NCI-H1694 treated with DMSO at 0.1 percent for 48 hours (cell line): ENCODE data around the gene PIK3C2B.

Source experiments
- DNase-seq: peaks from one replicate; lab custom pipeline; 2025; lab: John Stamatoyannopoulos, UW

PIK3C2B gene

GRCh38 chr1:204461331-204462228 lies 33.0 kb downstream of the PIK3C2B start:
- DNase-seq, result no peak

DNA sequence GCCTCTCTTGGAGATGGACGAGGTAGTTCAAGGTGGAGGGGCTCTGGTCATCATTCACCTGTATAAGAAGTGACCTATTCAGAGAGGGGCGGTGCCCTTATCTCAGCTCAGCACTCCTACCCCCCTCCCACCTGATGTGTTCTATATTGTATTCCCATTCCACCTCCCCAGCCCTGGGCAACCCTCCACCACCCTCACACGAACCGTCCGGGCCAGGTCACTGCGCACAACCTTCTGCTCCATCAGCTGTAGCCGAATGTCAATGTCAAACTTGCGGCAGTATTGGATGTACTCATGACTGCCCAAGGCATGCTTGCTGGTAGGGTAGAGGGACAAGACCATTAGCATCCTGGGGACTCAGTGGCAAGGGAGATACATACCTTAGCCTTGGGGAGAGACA lies 34.3 kb downstream of the PIK3C2B start:
- no peak for DNase-seq

- no peak for DNase-seq
Measured at GRCh38 chr1:204459706-204460105, 34.9 kb downstream of the PIK3C2B start.

DNA sequence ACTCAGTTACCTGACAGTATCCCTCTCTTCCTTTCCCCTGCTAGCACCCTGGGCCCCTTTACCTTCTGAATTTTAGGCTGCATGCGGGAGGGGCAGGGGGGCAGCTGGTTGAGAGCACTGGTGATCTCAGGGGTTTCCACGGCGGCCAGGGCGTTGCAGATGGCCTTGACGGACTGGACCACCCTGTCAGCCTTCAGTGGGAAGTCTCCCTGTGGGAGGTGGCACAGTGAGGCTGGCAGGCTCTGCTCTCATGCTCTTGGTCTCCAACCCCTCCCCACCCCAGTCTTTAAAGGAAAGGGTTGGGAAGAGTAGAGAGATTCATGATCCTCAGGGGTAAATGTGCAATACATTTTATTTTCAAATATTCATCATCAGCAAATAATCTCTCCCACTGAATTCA lies 36.9 kb downstream of the PIK3C2B start:
- DNase-seq, result no peak

GRCh38 chr1:204456826-204457442 lies 37.7 kb downstream of the PIK3C2B start:
- DNase-seq, result no peak

- no peak for DNase-seq
Measured at GRCh38 chr1:204455831-204456145, 38.8 kb downstream of the PIK3C2B start.

DNA sequence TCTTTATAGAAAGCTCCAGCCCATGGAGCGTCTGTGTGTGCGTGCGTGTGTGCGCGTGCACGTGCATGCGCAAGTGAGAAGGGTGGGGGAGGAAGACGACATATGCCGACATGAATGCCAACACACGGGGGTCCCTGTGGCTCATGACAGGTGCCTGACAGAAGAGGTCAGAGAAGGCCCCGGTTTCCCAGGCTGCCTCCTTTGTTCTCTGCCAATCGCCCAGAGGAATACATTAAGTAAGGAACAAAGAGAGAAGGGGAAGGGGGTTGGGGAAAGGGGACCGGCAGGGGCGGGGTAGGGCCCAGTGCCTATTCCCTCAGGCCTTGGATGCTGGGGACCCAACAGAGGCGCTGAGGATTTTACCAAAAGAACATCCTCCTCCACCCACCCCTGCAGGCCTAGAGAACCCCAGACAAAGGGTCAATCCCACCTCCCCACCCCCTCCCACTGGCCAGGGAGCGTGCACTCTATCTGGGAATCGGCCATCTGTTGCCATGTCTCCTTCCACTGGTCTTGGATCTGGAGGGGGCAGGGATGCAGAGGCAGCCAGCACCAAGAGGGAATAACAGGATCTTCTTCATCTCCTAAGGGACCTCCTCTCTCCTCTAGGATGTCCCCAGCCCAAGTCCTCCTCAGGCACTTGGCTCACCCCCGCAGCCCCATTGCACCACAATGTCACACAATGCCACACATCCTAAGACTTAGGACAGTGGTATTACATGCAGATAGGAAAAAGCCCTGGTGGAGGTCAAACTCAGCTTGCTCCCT lies 39.4 kb downstream of the PIK3C2B start:
- DNase-seq, result no peak

GRCh38 chr1:204454476-204454875 lies 40.1 kb downstream of the PIK3C2B start:
- DNase-seq, result no peak

DNA sequence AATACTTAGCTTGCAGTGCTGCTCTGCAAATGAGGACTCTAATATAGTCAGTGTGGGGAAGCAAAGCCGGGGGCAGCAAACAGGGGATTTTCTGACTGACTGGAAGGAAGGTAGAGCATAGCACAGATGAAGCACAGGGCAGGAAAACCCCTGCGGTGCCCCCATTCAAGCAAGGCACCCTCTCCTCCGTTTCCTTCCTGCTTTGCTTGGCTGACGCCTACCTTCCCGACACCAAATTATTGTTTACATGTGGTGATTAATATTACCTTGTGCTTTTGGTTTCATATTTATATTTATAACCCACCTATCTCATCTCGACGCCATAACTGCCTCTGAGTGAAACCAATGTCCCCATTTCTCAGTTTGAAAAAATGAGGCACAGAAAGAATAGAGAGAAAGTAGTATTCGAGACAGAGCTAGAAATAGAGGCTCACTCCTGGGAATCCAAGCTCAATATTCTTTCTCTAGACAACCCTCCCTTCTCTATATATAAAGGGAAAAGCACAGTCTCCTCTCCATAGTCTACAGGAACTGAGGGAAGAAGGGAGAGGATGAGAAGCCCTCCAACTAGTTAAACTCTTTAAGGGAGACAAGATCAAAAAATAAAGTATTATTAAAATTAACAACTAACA lies 41.3 kb downstream of the PIK3C2B start:
- DNase-seq, result no peak

- DNase-seq, result no peak
Measured at GRCh38 chr1:204451352-204452124, 43.1 kb downstream of the PIK3C2B start.

- no peak for DNase-seq
Measured at GRCh38 chr1:204450461-204451257, 43.9 kb downstream of the PIK3C2B start.

DNA sequence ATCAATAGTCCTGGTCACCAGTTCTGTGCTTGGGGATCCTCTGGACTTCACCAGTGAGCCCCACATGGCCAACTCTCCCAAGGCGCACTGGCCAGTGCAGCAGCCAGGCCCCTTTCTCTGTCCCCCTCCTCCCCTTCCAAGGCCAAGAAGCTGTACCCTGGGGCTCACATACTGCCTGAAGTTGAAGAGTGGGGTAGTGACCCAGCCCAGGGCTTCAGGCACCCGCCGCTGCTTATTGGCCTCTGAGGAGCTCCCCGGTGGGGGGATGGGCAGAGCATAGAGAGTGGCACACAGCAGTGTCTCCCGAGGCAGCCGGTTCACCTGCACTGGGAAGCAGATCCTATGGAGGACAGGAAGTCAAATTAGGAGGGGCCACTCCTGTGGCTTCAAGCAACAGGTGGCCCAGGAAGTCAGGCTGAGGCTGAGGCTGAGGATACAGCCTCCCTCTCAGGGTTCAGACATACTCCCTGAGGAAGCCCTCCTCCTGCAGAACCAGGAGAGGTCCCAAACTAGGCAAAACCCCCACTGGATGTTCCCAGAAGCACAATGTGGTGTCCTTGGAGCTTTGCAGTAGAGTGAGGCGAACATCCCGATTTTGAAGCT lies 44.8 kb downstream of the PIK3C2B start:
- no peak for DNase-seq

DNA sequence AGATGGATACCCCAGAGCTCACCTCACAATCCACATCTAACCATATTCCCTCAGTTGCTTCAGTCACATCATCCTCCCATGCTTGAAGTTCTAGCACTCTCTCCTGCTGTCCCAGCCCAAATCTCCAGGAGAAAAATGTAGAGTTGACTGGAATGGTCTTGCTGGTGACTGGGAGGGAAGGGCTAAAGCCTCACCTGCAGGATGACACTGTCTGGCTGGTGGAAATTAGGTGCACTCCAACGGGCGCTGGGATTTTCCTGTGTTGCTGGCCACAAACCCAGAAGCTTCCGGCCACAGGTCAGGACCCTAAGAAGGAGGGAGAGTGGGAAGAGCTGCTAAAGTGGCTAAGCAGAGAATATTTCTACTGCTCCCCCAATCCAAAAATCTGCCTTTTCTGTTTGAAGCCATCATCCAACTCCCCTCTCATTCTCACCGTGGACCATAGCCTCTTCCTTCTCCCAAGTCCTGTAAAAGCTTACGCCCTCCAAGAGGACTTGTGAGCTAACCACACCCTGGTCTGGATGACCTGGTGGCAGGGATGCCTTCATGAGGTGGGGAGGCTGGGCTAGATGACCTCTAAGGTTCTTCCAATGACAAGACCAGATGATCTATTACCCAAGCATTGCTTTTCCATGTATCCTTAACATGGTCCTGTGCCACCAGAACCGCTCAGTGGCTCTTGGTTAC lies 45.5 kb downstream of the PIK3C2B start:
- no peak for DNase-seq

DNA sequence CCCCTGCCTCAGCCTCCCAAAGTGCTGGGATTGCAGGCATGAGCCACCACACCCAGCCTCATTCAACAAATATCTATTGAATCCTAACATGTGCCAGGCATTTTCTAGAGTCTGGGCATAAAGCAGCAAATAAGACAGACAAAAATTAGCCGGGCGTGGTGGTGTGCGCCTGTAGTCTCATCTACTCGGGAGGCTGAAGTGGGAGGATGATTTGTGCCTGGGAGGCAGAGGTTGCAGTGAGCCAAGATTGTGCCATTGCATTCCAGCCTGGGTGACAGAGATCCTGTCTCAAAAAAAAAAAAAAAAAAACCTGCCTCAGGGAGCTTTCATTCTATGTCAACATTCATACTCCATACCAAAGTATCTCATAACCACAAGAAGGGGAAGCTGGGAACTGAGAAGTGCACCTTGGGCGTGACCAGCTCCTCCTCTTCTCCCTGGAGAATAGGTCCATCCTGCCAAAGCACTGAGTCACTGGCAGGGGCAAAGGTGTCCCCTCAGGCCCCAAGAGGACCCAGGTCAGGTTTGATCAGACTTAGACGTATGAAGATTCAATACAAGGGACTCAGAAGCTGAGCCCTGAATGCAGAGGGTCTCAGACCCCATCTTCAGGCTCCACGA lies 46.2 kb downstream of the PIK3C2B start:
- DNase-seq, result no peak

DNA sequence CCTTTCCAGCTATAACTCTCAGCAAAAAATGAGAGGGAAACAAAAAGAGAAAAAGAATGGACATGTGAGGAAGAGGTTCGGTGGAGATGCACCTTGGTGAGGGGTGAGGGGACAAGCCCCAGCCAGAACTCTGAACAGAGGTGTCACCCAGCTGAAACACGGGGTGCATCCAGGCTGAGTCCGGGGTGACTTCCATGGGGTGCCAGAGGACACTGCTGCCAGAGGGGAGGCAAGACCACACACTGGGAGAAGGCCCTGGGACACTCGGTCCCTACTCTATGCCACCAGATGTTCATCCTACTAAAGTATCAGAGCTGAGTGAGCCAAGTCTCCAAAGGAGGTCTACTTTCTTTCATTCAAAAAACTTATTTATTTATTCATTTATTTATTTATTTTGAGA lies 46.9 kb downstream of the PIK3C2B start:
- no peak for DNase-seq

DNA sequence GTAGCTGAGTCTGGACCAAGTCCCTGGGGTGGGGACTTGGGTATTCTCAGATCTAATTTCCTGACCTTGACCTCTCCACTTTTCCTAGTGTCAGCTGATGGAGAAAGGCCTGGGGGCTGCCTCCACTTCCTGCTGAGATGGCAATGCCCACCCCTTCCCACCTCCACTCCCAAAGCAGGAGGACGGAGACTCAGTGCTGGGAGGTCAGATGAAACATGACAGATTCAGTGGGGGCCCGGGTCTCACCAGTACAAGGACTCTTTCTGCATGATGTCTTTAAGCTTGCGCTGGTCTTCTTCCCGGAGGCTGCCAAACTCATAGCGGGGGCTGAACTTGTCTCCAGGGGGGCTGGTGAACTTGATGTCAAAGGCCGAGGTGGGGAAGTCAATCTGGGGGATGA lies 47.4 kb downstream of the PIK3C2B start:
- no peak for DNase-seq

- DNase-seq, result peak; percentile 97
Measured at GRCh38 chr1:204446413-204447111, 48.0 kb downstream of the PIK3C2B start.

DNA sequence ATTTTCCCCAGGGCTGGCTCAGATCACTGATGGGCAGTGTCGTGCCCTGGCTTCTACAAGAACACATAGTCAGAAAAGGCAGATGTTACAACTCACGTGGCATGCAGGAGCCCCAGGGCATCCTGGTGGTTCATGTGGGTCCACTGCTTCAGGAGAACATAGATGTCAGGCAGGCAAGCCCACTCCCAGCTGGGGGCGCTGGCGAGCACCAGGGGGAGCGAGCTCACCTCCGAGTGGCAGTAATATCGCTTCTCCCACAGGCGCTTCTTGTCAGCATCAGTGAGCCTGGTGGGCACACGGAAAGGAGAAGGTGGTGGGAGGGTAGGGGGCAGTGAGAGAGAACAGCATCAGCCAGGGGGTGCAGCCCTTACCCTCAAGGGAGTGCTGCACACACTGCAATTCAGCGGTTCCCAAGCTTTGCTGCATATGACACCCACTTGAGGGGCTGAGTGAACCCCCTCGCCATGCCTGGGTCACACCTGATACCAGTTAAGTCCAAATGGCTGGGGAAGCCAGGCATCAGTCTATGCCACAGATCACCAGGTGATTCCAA lies 48.7 kb downstream of the PIK3C2B start:
- DNase-seq, result peak; percentile 88
